K562 (cell line): Measurements from ENCODE around the gene CYB5R2.

Experiments used
- EP300 ChIP-seq: IDR thresholded peaks from 2 replicates; pipeline ENCODE4 v1.6.1; 2012; ENCODE audit warnings: low read length, improper control_type of control experiment
- MTA1 ChIP-seq: fragments of 450-650 bp; IDR thresholded peaks from 2 replicates; pipeline ENCODE4 v1.6.1; 2017; ENCODE audit warnings: borderline replicate concordance
- NFIX ChIP-seq: fragments of 250-450 bp; sonication (Bioruptor Pico); IDR thresholded peaks from 2 replicates; pipeline ENCODE4 v1.4.0; 2020; ENCODE audit warnings: low read depth, mild to moderate bottlenecking, moderate library complexity
- PCBP2 ChIP-seq: fragments of 200-400 bp; formaldehyde crosslinking; IDR thresholded peaks from 2 replicates; pipeline ENCODE4 v1.6.1; 2018; ENCODE audit warnings: low read length, low read depth, mild to moderate bottlenecking, moderate library complexity; ENCODE audit not compliant: poor library complexity, severe bottlenecking
- PYGO2 ChIP-seq: fragments of 450-650 bp; IDR thresholded peaks from 2 replicates; pipeline ENCODE4 v1.6.1; 2016; ENCODE audit warnings: mild to moderate bottlenecking, missing genetic modification characterization, moderate library complexity, missing compliant biosample characterization
- ZNF121 ChIP-seq: sonication (generic); formaldehyde crosslinking; conservative IDR thresholded peaks from 2 replicates; pipeline ENCODE4 v1.8.0; 2022; ENCODE audit warnings: missing genetic modification reagents
- TF ChIP-seq, protein P1 (sequence below), 3 experiments: IDR thresholded peaks in 2 of 3; conservative IDR thresholded peaks in 1 of 3; 2 replicates each; pipeline ENCODE4 v1.5.1; 2011 to 2012; ENCODE audit warnings: low read length in 3 of 3, mild to moderate bottlenecking in 3 of 3, control low read depth in 2 of 3, improper control_type of control experiment in 1 of 3, inconsistent platforms in 1 of 3, low read depth in 1 of 3, mixed read lengths in 1 of 3, moderate library complexity in 1 of 3; ENCODE audit not compliant: insufficient read depth in 2 of 3

DNA sequence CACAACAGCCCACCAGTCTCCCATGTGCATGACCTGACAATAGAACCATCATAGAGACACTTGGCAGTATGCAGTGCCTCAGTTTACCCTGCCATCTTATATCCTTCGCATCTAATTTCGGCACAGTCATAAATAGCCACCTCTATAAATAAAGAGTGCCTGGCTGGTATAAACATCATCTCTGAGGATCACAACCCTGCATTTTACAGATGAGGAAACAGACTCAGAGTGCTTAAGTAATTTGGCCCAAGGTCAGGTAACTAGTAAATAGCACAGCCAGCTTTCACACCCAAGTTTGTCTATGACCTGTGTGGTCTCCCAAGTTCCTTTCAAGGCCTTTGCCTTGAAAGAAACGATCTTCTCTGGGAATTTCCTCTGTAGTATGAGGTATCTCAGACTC, 44.6 kb downstream of the CYB5R2 start:
- TF ChIP-seq ZNF121 (CRISPR knock-in tag): no peak
- TF ChIP-seq, protein P1, sequence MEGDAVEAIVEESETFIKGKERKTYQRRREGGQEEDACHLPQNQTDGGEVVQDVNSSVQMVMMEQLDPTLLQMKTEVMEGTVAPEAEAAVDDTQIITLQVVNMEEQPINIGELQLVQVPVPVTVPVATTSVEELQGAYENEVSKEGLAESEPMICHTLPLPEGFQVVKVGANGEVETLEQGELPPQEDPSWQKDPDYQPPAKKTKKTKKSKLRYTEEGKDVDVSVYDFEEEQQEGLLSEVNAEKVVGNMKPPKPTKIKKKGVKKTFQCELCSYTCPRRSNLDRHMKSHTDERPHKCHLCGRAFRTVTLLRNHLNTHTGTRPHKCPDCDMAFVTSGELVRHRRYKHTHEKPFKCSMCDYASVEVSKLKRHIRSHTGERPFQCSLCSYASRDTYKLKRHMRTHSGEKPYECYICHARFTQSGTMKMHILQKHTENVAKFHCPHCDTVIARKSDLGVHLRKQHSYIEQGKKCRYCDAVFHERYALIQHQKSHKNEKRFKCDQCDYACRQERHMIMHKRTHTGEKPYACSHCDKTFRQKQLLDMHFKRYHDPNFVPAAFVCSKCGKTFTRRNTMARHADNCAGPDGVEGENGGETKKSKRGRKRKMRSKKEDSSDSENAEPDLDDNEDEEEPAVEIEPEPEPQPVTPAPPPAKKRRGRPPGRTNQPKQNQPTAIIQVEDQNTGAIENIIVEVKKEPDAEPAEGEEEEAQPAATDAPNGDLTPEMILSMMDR (IDR thresholded peaks at IDR 0.05 in 2 of 3, conservative IDR thresholded peaks at IDR 0.05 in 1 of 3; ENCODE audit: insufficient read depth in 2 of 3, low read depth in 1 of 3, low read length in 3 of 3): no peak
- TF ChIP-seq PCBP2: no peak
- no peak for TF ChIP-seq MTA1
- no peak for TF ChIP-seq NFIX
- TF ChIP-seq EP300: no peak
- no peak for TF ChIP-seq PYGO2 (tag)
